SJCRH30 (cell line): ENCODE data around the gene NCAPH2. TPM values are rescaled to one million over a fixed set of nuclear protein-coding genes. Genes with fewer than 3 reads are reported as not detected.

Source experiments
- DNase-seq, 2 experiments: peaks; one replicate each; pipeline ENCODE4 v3.0.0-alpha.2; 2015 to 2020
- H3K27ac ChIP-seq: fragments of 250-450 bp; sonication (Bioruptor Pico); 2 replicates; pipeline ENCODE4 v1.5.1; 2020; ENCODE audit warnings: mild to moderate bottlenecking, moderate library complexity
- H3K27me3 ChIP-seq: fragments of 250-450 bp; sonication (Bioruptor Pico); 2 replicates; pipeline ENCODE4 v1.5.1; 2020; ENCODE audit warnings: mild to moderate bottlenecking, moderate library complexity
- H3K36me3 ChIP-seq: fragments of 250-450 bp; sonication (Bioruptor Pico); 2 replicates; pipeline ENCODE4 v1.5.1; 2020; ENCODE audit warnings: mild to moderate bottlenecking, moderate library complexity
- H3K4me1 ChIP-seq: fragments of 250-450 bp; sonication (Bioruptor Pico); 2 replicates; pipeline ENCODE4 v1.5.1; 2020; ENCODE audit warnings: mild to moderate bottlenecking, moderate library complexity
- H3K4me3 ChIP-seq: fragments of 250-450 bp; sonication (Bioruptor Pico); 2 replicates; pipeline ENCODE4 v1.5.1; 2020; ENCODE audit warnings: mild to moderate bottlenecking, moderate library complexity
- H3K9me3 ChIP-seq: fragments of 250-450 bp; sonication (Bioruptor Pico); replicated peaks from 2 replicates; pipeline ENCODE4 v1.5.1; 2020; ENCODE audit warnings: mild to moderate bottlenecking, moderate library complexity
- total RNA-seq: library from RNA; depleted of rRNA; stranded (reverse); fragments of >200 nt; shearing (Covaris generic); gene quantifications from 2 replicates; pipeline ENCODE4 v1.2.3, GENCODE V29; 2014

Gene NCAPH2
- total RNA-seq, 1 experiment from 2014 or later, result 94.2 TPM

GRCh38 chr22:50469377-50470305 lies 38.4 kb upstream of the NCAPH2 start:
- H3K27ac ChIP-seq, result no peak overlapping the region
- H3K4me1 ChIP-seq, result peaks cover 31% of the 10 kb centered on the region
- peaks cover 35% of the 10 kb centered on the region for H3K36me3 ChIP-seq
- H3K27me3 ChIP-seq, result no peaks in the 10 kb centered on the region
- no peak overlapping the region for H3K4me3 ChIP-seq
- no peaks in the 10 kb centered on the region for H3K9me3 ChIP-seq
- DNase-seq, result peak; percentile 47 to 58

- peak in 1 of 2 experiments; percentile 41 for DNase-seq
- Histone ChIP-seq H3K9me3 (no peaks in the 10 kb centered on the region), H3K27me3 (no peaks in the 10 kb centered on the region), H3K4me1 (peaks cover 33% of the 10 kb centered on the region), H3K4me3 (no peak overlapping the region), H3K36me3 (peaks cover 27% of the 10 kb centered on the region), H3K27ac (no peak overlapping the region)
These were observed 37.5 kb upstream of the NCAPH2 start for GRCh38 chr22:50470491-50470890.

GRCh38 chr22:50471197-50471847 lies 36.7 kb upstream of the NCAPH2 start:
- Histone ChIP-seq H3K4me3 (no peak overlapping the region), H3K9me3 (no peaks in the 10 kb centered on the region), H3K27me3 (no peaks in the 10 kb centered on the region), H3K36me3 (peaks cover 19% of the 10 kb centered on the region), H3K4me1 (peaks cover 33% of the 10 kb centered on the region), H3K27ac (no peak overlapping the region)
- no peak for DNase-seq

- H3K9me3 ChIP-seq, result no peaks in the 10 kb centered on the region
- H3K27ac ChIP-seq, result no peak overlapping the region
- H3K36me3 ChIP-seq, result peaks cover 12% of the 10 kb centered on the region
- H3K4me3 ChIP-seq, result no peak overlapping the region
- H3K27me3 ChIP-seq, result no peaks in the 10 kb centered on the region
- DNase-seq, result no peak
- peaks cover 35% of the 10 kb centered on the region for H3K4me1 ChIP-seq
These were observed 36.1 kb upstream of the NCAPH2 start for GRCh38 chr22:50471962-50472361.

GRCh38 chr22:50473088-50473487 lies 34.9 kb upstream of the NCAPH2 start:
- Histone ChIP-seq H3K27me3 (no peaks in the 10 kb centered on the region), H3K36me3 (peaks cover 5% of the 10 kb centered on the region; the same call in 1 of the 2 replicates), H3K27ac (no peak overlapping the region), H3K4me3 (no peak overlapping the region), H3K9me3 (no peaks in the 10 kb centered on the region), H3K4me1 (peaks cover 40% of the 10 kb centered on the region)
- peak in 1 of 2 experiments; percentile 59 for DNase-seq

- Histone ChIP-seq H3K36me3 (peaks cover 4% of the 10 kb centered on the region; the same call in 1 of the 2 replicates), H3K27me3 (no peaks in the 10 kb centered on the region), H3K4me1 (peaks cover 41% of the 10 kb centered on the region), H3K9me3 (no peaks in the 10 kb centered on the region), H3K4me3 (peak overlapping the region; percentile 65), H3K27ac (no peak overlapping the region; the same call in 1 of the 2 replicates)
- DNase-seq, result peak; percentile 51 to 57
These were observed 34.0 kb upstream of the NCAPH2 start for GRCh38 chr22:50473855-50474671.

- Histone ChIP-seq H3K9me3 (no peaks in the 10 kb centered on the region), H3K4me3 (peak within 1 kb of the TSS; percentile 65), H3K4me1 (peaks cover 32% of the 10 kb centered on the region), H3K27me3 (no peaks in the 10 kb centered on the region), H3K36me3 (peaks cover 4% of the 10 kb centered on the region; the same call in 1 of the 2 replicates), H3K27ac (no peak within 1 kb of the TSS; the same call in 1 of the 2 replicates)
- DNase-seq, result peak; percentile 94 to 97
These were observed 33.0 kb upstream of the NCAPH2 start, which contains the start of gene SBF1 for GRCh38 chr22:50474710-50475651. SBF1 (minus strand) TSS chr22:50475035; CDS start chr22:50474840, 195 bp downstream.

GRCh38 chr22:50475652-50476002 lies 32.4 kb upstream of the NCAPH2 start:
- H3K4me3 ChIP-seq, result peak overlapping the region; percentile 65
- H3K36me3 ChIP-seq, result peaks cover 4% of the 10 kb centered on the region; the same call in 1 of the 2 replicates
- no peak overlapping the region for H3K27ac ChIP-seq

GRCh38 chr22:50476868-50477267 lies 31.2 kb upstream of the NCAPH2 start:
- Histone ChIP-seq H3K36me3 (peaks cover 4% of the 10 kb centered on the region; the same call in 1 of the 2 replicates), H3K27me3 (no peaks in the 10 kb centered on the region), H3K4me1 (peaks cover 21% of the 10 kb centered on the region), H3K27ac (no peak overlapping the region), H3K9me3 (no peaks in the 10 kb centered on the region), H3K4me3 (no peak overlapping the region)
- DNase-seq, result peak in 1 of 2 experiments; percentile 57

More at GRCh38 chr22:50475652-50476002, 32.4 kb upstream of the NCAPH2 start:
- no peak for DNase-seq
- no peaks in the 10 kb centered on the region for H3K27me3 ChIP-seq
- H3K4me1 ChIP-seq, result peaks cover 25% of the 10 kb centered on the region
- no peaks in the 10 kb centered on the region for H3K9me3 ChIP-seq

GRCh38 chr22:50477923-50478322 lies 30.1 kb upstream of the NCAPH2 start:
- peaks cover 21% of the 10 kb centered on the region for H3K4me1 ChIP-seq
- H3K27ac ChIP-seq, result no peak overlapping the region
- H3K27me3 ChIP-seq, result no peaks in the 10 kb centered on the region
- no peaks in the 10 kb centered on the region for H3K9me3 ChIP-seq
- no peak overlapping the region for H3K4me3 ChIP-seq
- DNase-seq, result peak; percentile 94 to 96
- H3K36me3 ChIP-seq, result peaks cover 4% of the 10 kb centered on the region; the same call in 1 of the 2 replicates

GRCh38 chr22:50479721-50480120 lies 28.3 kb upstream of the NCAPH2 start:
- peaks cover 12% of the 10 kb centered on the region for H3K4me1 ChIP-seq
- no peaks in the 10 kb centered on the region for H3K36me3 ChIP-seq
- H3K27me3 ChIP-seq, result peaks cover 3% of the 10 kb centered on the region; the same call in 1 of the 2 replicates
- no peak overlapping the region for H3K27ac ChIP-seq
- H3K9me3 ChIP-seq, result no peaks in the 10 kb centered on the region
- DNase-seq, result no peak
- H3K4me3 ChIP-seq, result no peak overlapping the region

- H3K4me3 ChIP-seq, result no peak overlapping the region
- peaks cover 10% of the 10 kb centered on the region for H3K4me1 ChIP-seq
- H3K27me3 ChIP-seq, result peaks cover 6% of the 10 kb centered on the region; the same call in 1 of the 2 replicates
- no peaks in the 10 kb centered on the region for H3K36me3 ChIP-seq
- no peak for DNase-seq
- no peaks in the 10 kb centered on the region for H3K9me3 ChIP-seq
- H3K27ac ChIP-seq, result no peak overlapping the region
These were observed 27.0 kb upstream of the NCAPH2 start for GRCh38 chr22:50481045-50481439.

GRCh38 chr22:50481440-50482106 lies 26.5 kb upstream of the NCAPH2 start, which contains the start of gene ADM2:
ADM2 (plus strand) TSS chr22:50481543; CDS start chr22:50481848, 305 bp downstream.
- Histone ChIP-seq H3K27me3 (peaks cover 11% of the 10 kb centered on the region; the same call in 1 of the 2 replicates), H3K4me1 (peaks cover 10% of the 10 kb centered on the region), H3K36me3 (no peaks in the 10 kb centered on the region), H3K4me3 (no peak within 1 kb of the TSS), H3K27ac (no peak within 1 kb of the TSS), H3K9me3 (no peaks in the 10 kb centered on the region)
- DNase-seq, result no peak
